IPS-18a (cell line): ENCODE data around the gene BANF1.
A peak's percentile ranks its signal among the peaks of the same experiment; 100 is the strongest.

ENCODE experiments used
- H3K27ac ChIP-seq: one replicate; pipeline ENCODE4 v1.5.1; 2013; ENCODE audit warnings: low read length
- H3K27me3 ChIP-seq: one replicate; pipeline ENCODE4 v1.6.1; 2013; ENCODE audit warnings: mild to moderate bottlenecking, low read length; ENCODE audit not compliant: control insufficient read depth, insufficient read depth
- H3K36me3 ChIP-seq: one replicate; pipeline ENCODE4 v1.6.1; 2013; ENCODE audit warnings: low read depth, low read length; ENCODE audit not compliant: control insufficient read depth
- H3K4me1 ChIP-seq: one replicate; pipeline ENCODE4 v1.6.1; 2013; ENCODE audit warnings: low read depth, low read length; ENCODE audit not compliant: control insufficient read depth
- H3K4me3 ChIP-seq: one replicate; pipeline ENCODE4 v1.5.1; 2013; ENCODE audit warnings: low read length
- H3K9ac ChIP-seq: one replicate; pipeline ENCODE4 v1.6.1; 2013; ENCODE audit warnings: mild to moderate bottlenecking, low read length, moderate library complexity
- H3K9me3 ChIP-seq: one replicate; pipeline ENCODE4 v1.6.1; 2013; ENCODE audit warnings: low read depth, low read length; ENCODE audit not compliant: control insufficient read depth

BANF1 gene

GRCh38 chr11:65981101-65981740, 21.1 kb upstream of the BANF1 start:
- no peaks in the 10 kb centered on the region for H3K4me1 ChIP-seq
- H3K36me3 ChIP-seq = peaks cover 26% of the 10 kb centered on the region
- H3K4me3 ChIP-seq = no peak overlapping the region
- no peak overlapping the region for H3K9ac ChIP-seq
- no peaks in the 10 kb centered on the region for H3K9me3 ChIP-seq
- no peaks in the 10 kb centered on the region for H3K27me3 ChIP-seq
- H3K27ac ChIP-seq = no peak overlapping the region

- H3K27ac ChIP-seq = no peak overlapping the region
- H3K9me3 ChIP-seq = no peaks in the 10 kb centered on the region
- no peak overlapping the region for H3K4me3 ChIP-seq
- H3K9ac ChIP-seq = no peak overlapping the region
- no peaks in the 10 kb centered on the region for H3K27me3 ChIP-seq
- H3K4me1 ChIP-seq = no peaks in the 10 kb centered on the region
- H3K36me3 ChIP-seq = peaks cover 18% of the 10 kb centered on the region
These were observed 20.1 kb upstream of the BANF1 start for GRCh38 chr11:65981972-65982823.

GRCh38 chr11:65982824-65983588, 19.3 kb upstream of the BANF1 start:
- H3K4me1 ChIP-seq = no peaks in the 10 kb centered on the region
- no peak overlapping the region for H3K4me3 ChIP-seq
- no peak overlapping the region for H3K9ac ChIP-seq
- H3K27me3 ChIP-seq = no peaks in the 10 kb centered on the region
- H3K27ac ChIP-seq = no peak overlapping the region
- H3K9me3 ChIP-seq = no peaks in the 10 kb centered on the region
- H3K36me3 ChIP-seq = peaks cover 10% of the 10 kb centered on the region

GRCh38 chr11:65983589-65983987, 18.7 kb upstream of the BANF1 start:
- no peak overlapping the region for H3K27ac ChIP-seq
- H3K36me3 ChIP-seq = peaks cover 7% of the 10 kb centered on the region
- no peaks in the 10 kb centered on the region for H3K9me3 ChIP-seq
- H3K27me3 ChIP-seq = no peaks in the 10 kb centered on the region
- H3K9ac ChIP-seq = no peak overlapping the region
- H3K4me3 ChIP-seq = no peak overlapping the region
- H3K4me1 ChIP-seq = no peaks in the 10 kb centered on the region

- H3K4me1 ChIP-seq = no peaks in the 10 kb centered on the region
- no peaks in the 10 kb centered on the region for H3K36me3 ChIP-seq
- H3K27me3 ChIP-seq = no peaks in the 10 kb centered on the region
- no peaks in the 10 kb centered on the region for H3K9me3 ChIP-seq
- H3K9ac ChIP-seq = no peak overlapping the region
- H3K27ac ChIP-seq = no peak overlapping the region
- no peak overlapping the region for H3K4me3 ChIP-seq
These were observed 15.0 kb upstream of the BANF1 start for GRCh38 chr11:65987336-65987735.

- Histone ChIP-seq H3K4me3 (no peak overlapping the region), H3K36me3 (no peaks in the 10 kb centered on the region), H3K9ac (no peak overlapping the region), H3K27ac (no peak overlapping the region), H3K9me3 (no peaks in the 10 kb centered on the region), H3K27me3 (no peaks in the 10 kb centered on the region), H3K4me1 (no peaks in the 10 kb centered on the region)
These were observed 13.3 kb upstream of the BANF1 start for GRCh38 chr11:65988791-65989592.

- H3K27ac ChIP-seq = no peak overlapping the region
- H3K4me3 ChIP-seq = no peak overlapping the region
- no peaks in the 10 kb centered on the region for H3K4me1 ChIP-seq
- no peaks in the 10 kb centered on the region for H3K36me3 ChIP-seq
- H3K27me3 ChIP-seq = no peaks in the 10 kb centered on the region
- H3K9me3 ChIP-seq = no peaks in the 10 kb centered on the region
- H3K9ac ChIP-seq = no peak overlapping the region
These were observed 10.2 kb upstream of the BANF1 start for GRCh38 chr11:65992056-65992455.

- Histone ChIP-seq H3K36me3 (peaks cover 30% of the 10 kb centered on the region), H3K4me3 (no peak overlapping the region), H3K27me3 (no peaks in the 10 kb centered on the region), H3K9ac (no peak overlapping the region), H3K27ac (no peak overlapping the region), H3K4me1 (no peaks in the 10 kb centered on the region), H3K9me3 (no peaks in the 10 kb centered on the region)
These were observed 5.0 kb upstream of the BANF1 start for GRCh38 chr11:65997286-65997685.

- peaks cover 38% of the 10 kb centered on the region for H3K36me3 ChIP-seq
- H3K9me3 ChIP-seq = no peaks in the 10 kb centered on the region
- peak overlapping the region; percentile 64 for H3K9ac ChIP-seq
- peaks cover 5% of the 10 kb centered on the region for H3K4me1 ChIP-seq
- H3K27ac ChIP-seq = no peak overlapping the region
- no peaks in the 10 kb centered on the region for H3K27me3 ChIP-seq
- H3K4me3 ChIP-seq = peak overlapping the region; percentile 83
These were observed 434 bp downstream of the BANF1 start for GRCh38 chr11:66002648-66003225.

- peak overlapping the region; percentile 83 for H3K4me3 ChIP-seq
These were observed 988 bp downstream of the BANF1 start for GRCh38 chr11:66003291-66003690.

GRCh38 chr11:66004186-66004585, 1.9 kb downstream of the BANF1 start:
- H3K4me1 ChIP-seq = peaks cover 5% of the 10 kb centered on the region
- H3K9me3 ChIP-seq = no peaks in the 10 kb centered on the region
- H3K27ac ChIP-seq = no peak overlapping the region
- no peak overlapping the region for H3K4me3 ChIP-seq
- peaks cover 23% of the 10 kb centered on the region for H3K36me3 ChIP-seq
- H3K27me3 ChIP-seq = no peaks in the 10 kb centered on the region
- H3K9ac ChIP-seq = no peak overlapping the region

More at GRCh38 chr11:66003291-66003690, 988 bp downstream of the BANF1 start:
- Histone ChIP-seq H3K27me3 (no peaks in the 10 kb centered on the region), H3K27ac (no peak overlapping the region), H3K9ac (peak overlapping the region; percentile 64), H3K36me3 (peaks cover 32% of the 10 kb centered on the region), H3K9me3 (no peaks in the 10 kb centered on the region), H3K4me1 (peaks cover 5% of the 10 kb centered on the region)
